ENCODE results near the gene SPECC1L.

The SPECC1L gene

GRCh38 chr22:24443668-24444067 is 173.0 kb downstream of the SPECC1L start:
- peaks cover 75% of the 10 kb centered on the region for H3K4me1 Mint-ChIP-seq

DNA sequence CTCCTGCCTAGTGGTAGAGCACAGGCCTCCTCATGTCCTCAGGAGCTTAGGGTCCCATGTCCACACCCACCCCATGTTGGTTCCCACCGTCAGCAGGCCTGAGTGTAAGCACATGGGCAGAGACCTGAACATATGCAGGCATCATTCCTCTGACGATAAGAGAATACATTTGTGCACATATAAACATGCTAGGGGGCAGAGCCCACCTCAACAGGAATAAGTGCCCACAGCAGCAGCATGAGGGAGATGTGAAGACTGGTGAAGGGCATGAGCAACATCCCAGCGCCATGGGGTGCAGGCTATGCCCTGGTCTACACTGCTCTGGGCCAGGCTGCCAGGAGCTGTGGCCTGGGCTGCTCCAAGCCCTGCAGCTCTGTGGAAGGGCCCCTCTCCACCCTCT is 173.6 kb downstream of the SPECC1L start:
- Mint-ChIP-seq H3K27me3 (no peaks in the 10 kb centered on the region), H3K27ac (peak overlapping the region in 1 of 2 donors; percentile 58), H3K4me3 (no peak overlapping the region), H3K9me3 (no peaks in the 10 kb centered on the region), H3K4me1 (peaks cover 71% of the 10 kb centered on the region)
- ATAC-seq (no peak), DNase-seq (no peak)

More at GRCh38 chr22:24443668-24444067, 173.0 kb downstream of the SPECC1L start:
- Mint-ChIP-seq H3K4me3 (no peak overlapping the region), H3K27ac (peak overlapping the region in 1 of 2 donors; percentile 82), H3K27me3 (no peaks in the 10 kb centered on the region), H3K9me3 (no peaks in the 10 kb centered on the region)
- DNase-seq (no peak), ATAC-seq (no peak)

DNA sequence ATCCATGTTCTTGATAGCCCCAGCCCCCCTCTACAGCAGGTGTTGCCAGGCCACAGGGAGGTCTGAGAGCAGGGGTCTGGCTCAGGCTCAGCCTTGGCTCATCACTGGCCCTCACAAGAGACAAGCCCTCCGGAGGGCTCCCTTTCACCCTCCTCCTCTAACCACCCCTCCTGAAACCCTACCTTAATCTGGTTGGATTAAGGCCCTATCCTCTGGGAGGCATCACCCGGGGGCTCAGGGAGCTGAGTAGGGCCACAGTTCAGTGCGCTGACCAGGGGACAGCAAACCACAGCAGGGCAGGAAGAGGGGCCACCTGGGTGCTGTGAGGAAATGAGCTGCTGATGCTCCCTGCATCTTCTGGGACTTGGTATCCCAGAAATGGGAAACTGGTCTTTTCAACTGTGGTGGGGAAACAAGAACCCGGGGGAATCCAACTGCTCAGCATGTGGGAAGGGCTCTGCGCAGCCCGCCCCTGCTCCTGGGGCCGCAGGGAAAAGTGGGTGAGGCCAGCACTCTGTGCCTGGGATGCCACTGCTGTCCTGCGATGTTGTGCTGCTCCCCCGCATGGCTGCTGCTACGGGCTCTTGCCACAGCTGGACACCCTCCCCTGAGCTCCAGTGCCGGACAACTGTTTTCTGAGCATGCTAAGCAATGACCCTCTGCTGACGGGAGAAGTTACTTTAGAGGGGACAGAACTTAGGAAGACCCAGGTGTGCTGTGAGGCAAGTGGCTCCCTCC is 174.3 kb downstream of the SPECC1L start:
- H3K27ac Mint-ChIP-seq = peak overlapping the region; percentile 69 to 83
- H3K9me3 Mint-ChIP-seq = no peaks in the 10 kb centered on the region
- DNase-seq (no peak), ATAC-seq (peak; percentile 5)
- H3K4me1 Mint-ChIP-seq = peaks cover 67% of the 10 kb centered on the region
- no peaks in the 10 kb centered on the region for H3K27me3 Mint-ChIP-seq
- peak overlapping the region in 1 of 2 donors; percentile 13 for H3K4me3 Mint-ChIP-seq

- DNase-seq (peak in 1 of 2 donors; percentile 38), ATAC-seq (peak; percentile 84)
- no peaks in the 10 kb centered on the region for H3K9me3 Mint-ChIP-seq
- peak overlapping the region; percentile 24 to 46 for H3K27ac Mint-ChIP-seq
- peaks cover 67% of the 10 kb centered on the region for H3K4me1 Mint-ChIP-seq
- no peaks in the 10 kb centered on the region for H3K27me3 Mint-ChIP-seq
- peak overlapping the region in 1 of 2 donors; percentile 13 for H3K4me3 Mint-ChIP-seq
Measured at GRCh38 chr22:24445481-24446259, 175.0 kb downstream of the SPECC1L start.

GRCh38 chr22:24446260-24446611 is 175.6 kb downstream of the SPECC1L start:
- H3K9me3 Mint-ChIP-seq = no peaks in the 10 kb centered on the region
- H3K4me3 Mint-ChIP-seq = no peak overlapping the region
- ATAC-seq (no peak), DNase-seq (no peak)
- peaks cover 63% of the 10 kb centered on the region for H3K4me1 Mint-ChIP-seq
- no peaks in the 10 kb centered on the region for H3K27me3 Mint-ChIP-seq
- H3K27ac Mint-ChIP-seq = peak overlapping the region in 1 of 2 donors; percentile 24

- ATAC-seq = no peak
- DNase-seq = no peak
- H3K9me3 Mint-ChIP-seq = no peaks in the 10 kb centered on the region
- no peaks in the 10 kb centered on the region for H3K27me3 Mint-ChIP-seq
- H3K4me1 Mint-ChIP-seq = peaks cover 20% of the 10 kb centered on the region
- H3K27ac Mint-ChIP-seq = no peak overlapping the region
- no peak overlapping the region for H3K4me3 Mint-ChIP-seq
Measured at GRCh38 chr22:24450610-24451009, 180.0 kb downstream of the SPECC1L start.

- no peaks in the 10 kb centered on the region for H3K9me3 Mint-ChIP-seq
- peaks cover 14% of the 10 kb centered on the region for H3K4me1 Mint-ChIP-seq
- no peak overlapping the region for H3K4me3 Mint-ChIP-seq
- H3K27ac Mint-ChIP-seq = no peak overlapping the region
- ATAC-seq (no peak), DNase-seq (no peak)
- H3K27me3 Mint-ChIP-seq = no peaks in the 10 kb centered on the region
Measured at GRCh38 chr22:24451162-24451561, 180.5 kb downstream of the SPECC1L start.

GRCh38 chr22:24453853-24454252 is 183.2 kb downstream of the SPECC1L start:
- H3K9me3 Mint-ChIP-seq = no peaks in the 10 kb centered on the region
- ATAC-seq = no peak
- H3K4me1 Mint-ChIP-seq = peaks cover 12% of the 10 kb centered on the region
- no peak overlapping the region for H3K27ac Mint-ChIP-seq
- H3K27me3 Mint-ChIP-seq = no peaks in the 10 kb centered on the region
- no peak for DNase-seq
- no peak overlapping the region for H3K4me3 Mint-ChIP-seq

DNA sequence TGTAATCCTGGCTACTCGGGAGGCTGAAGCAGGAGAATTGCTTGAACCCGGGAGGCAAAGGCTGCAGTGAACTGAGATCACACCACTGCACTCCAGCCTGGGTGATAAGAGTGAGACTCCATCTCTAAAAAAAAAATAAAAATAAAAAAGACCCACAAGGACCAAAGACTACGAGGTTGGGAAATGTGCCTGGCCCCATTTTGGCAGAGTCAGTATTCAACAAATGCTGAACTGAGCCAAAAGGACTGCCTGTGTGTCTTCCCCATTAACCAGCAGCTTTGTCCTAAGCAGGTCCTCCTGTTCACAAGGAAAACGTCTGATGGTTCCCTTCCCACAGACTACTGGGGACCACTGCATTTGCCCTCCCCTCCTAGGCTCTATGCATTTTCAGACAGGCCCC is 184.4 kb downstream of the SPECC1L start:
- no peak overlapping the region for H3K27ac Mint-ChIP-seq
- H3K9me3 Mint-ChIP-seq = no peaks in the 10 kb centered on the region
- no peak for ATAC-seq

DNA sequence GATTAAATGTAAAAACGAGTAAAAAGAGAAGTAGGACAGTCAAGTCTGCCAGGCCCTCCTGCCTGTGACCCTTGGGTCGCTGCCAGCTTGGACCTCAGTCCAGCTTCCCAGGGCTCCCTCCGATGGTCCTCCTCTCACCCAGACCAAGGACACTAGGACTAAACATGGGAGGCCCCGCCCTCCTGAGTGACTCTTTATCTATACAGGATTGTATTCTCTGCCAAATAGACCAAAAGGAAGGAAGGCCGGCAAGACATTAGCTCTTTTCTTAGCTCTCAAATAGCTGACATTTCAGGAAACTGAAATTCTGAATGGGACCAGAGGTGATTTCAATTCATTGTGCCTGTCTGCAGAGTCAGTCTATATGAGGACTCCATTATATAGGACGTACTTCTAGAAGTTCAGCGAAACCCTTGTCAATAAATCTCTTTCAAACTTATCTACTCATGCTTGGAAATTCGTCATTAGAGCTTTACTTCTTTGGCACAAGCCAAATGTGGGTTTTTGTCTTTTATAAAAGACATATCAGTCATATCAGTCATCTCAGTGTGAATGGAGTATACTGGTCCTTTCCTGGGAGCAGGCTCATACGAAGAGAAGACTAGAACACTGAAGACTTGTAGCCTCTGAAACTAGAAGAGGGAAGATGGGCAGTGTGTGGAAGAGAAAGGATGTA is 185.3 kb downstream of the SPECC1L start:
- Mint-ChIP-seq H3K4me3 (no peak overlapping the region), H3K9me3 (no peaks in the 10 kb centered on the region), H3K27me3 (no peaks in the 10 kb centered on the region), H3K4me1 (peaks cover 5% of the 10 kb centered on the region), H3K27ac (peak overlapping the region in 1 of 2 donors; percentile 77)
- DNase-seq (no peak), ATAC-seq (no peak)

More for the DNA sequence above, 184.4 kb downstream of the SPECC1L start:
- H3K4me1 Mint-ChIP-seq = peaks cover 8% of the 10 kb centered on the region
- DNase-seq = no peak
- H3K4me3 Mint-ChIP-seq = no peak overlapping the region
- H3K27me3 Mint-ChIP-seq = no peaks in the 10 kb centered on the region

DNA sequence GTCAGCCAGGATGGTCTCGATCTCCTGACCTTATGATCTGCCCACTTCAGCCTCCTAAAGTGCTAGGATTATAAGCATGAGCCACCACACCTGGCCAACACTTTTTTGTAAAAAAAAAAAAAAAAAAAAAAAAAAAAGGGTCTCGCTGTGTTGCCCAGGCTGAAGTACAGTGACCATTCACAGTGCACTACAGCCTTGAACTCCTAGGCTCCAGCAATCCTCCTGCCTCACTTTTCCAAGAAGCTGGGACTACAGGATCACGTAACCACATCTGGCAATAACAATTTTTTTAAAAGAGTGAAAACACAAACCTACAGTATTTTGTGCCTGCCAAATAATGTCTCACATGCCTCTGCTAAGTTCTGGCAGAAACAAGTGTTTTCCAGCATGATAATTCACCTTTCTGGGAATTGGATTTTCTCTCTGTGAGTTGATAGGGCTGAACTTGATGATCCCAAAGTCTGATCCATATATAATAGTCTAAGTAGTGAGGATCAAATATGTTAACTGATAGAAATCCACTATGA is 187.3 kb downstream of the SPECC1L start:
- Mint-ChIP-seq H3K4me3 (no peak overlapping the region), H3K27ac (peak overlapping the region in 1 of 2 donors; percentile 9), H3K9me3 (no peaks in the 10 kb centered on the region), H3K27me3 (no peaks in the 10 kb centered on the region), H3K4me1 (peaks cover 6% of the 10 kb centered on the region)
- DNase-seq (no peak), ATAC-seq (no peak)

- no peak for DNase-seq
- Mint-ChIP-seq H3K27ac (no peak overlapping the region), H3K4me1 (peaks cover 6% of the 10 kb centered on the region), H3K4me3 (no peak overlapping the region), H3K9me3 (no peaks in the 10 kb centered on the region), H3K27me3 (no peaks in the 10 kb centered on the region)
- ATAC-seq = no peak
Measured at GRCh38 chr22:24459911-24460310, 189.3 kb downstream of the SPECC1L start.

GRCh38 chr22:24460418-24461089 is 189.9 kb downstream of the SPECC1L start:
- Mint-ChIP-seq H3K9me3 (no peaks in the 10 kb centered on the region), H3K4me3 (no peak overlapping the region), H3K27me3 (no peaks in the 10 kb centered on the region), H3K4me1 (peaks cover 10% of the 10 kb centered on the region), H3K27ac (no peak overlapping the region)
- peak; percentile 59 for ATAC-seq
- DNase-seq = no peak

GRCh38 chr22:24463071-24463760 is 192.6 kb downstream of the SPECC1L start:
- ATAC-seq (no peak), DNase-seq (no peak)
- H3K27ac Mint-ChIP-seq = no peak overlapping the region
- no peaks in the 10 kb centered on the region for H3K27me3 Mint-ChIP-seq
- no peaks in the 10 kb centered on the region for H3K9me3 Mint-ChIP-seq
- H3K4me1 Mint-ChIP-seq = peaks cover 29% of the 10 kb centered on the region
- no peak overlapping the region for H3K4me3 Mint-ChIP-seq

DNA sequence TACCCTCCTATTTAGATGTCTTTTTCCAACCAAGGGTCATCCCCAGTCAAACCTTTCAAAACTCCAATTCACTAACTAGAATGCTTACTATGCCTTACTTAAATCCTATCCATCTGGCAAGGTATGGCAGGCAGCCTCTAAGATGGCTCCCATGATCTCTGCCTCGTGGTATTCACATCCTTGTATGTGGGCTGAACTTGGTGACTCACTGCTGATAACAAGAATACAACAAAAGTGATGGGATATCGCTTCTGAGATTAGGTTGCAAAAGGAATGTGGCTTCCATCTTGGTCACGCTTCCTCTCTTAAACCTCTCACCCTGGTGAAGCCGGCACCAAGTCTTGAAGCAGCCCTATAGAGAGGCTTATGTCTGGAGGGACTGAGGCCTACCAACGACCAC is 194.9 kb downstream of the SPECC1L start:
- Mint-ChIP-seq H3K27ac (no peak overlapping the region), H3K4me1 (peaks cover 27% of the 10 kb centered on the region), H3K27me3 (no peaks in the 10 kb centered on the region), H3K9me3 (no peaks in the 10 kb centered on the region), H3K4me3 (no peak overlapping the region)
- DNase-seq = no peak
- ATAC-seq = no peak
